ENCODE data around the gene LMBR1.

DNA sequence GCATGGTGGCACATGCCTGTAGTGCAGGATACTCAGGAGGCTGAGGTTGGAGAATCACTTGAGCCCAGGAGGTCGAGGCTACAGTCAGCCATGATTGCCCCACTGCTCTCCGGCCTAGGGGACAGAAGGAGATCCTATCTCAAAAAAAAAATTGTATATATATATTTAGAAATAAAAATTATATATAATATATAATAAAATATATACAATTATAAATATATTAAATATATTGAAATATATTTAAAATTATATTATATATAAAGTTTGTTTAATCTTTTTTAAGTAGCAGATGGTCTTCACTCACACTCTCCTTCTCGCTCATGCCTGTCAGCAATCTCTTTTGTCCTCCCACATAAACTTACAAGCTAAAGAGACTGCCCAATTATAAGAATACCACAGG is 58.5 kb downstream of the LMBR1 start:
- TF ChIP-seq TAF1 (IDR thresholded peaks at IDR 0.05; ENCODE audit: borderline replicate concordance, insufficient read depth, low read length): no peak
- no peak for TF ChIP-seq POLR2AphosphoS5 (IDR thresholded peaks at IDR 0.05; ENCODE audit: low read depth, low read length)
- no peak for TF ChIP-seq SIN3A (IDR thresholded peaks at IDR 0.05; ENCODE audit: borderline replicate concordance, insufficient read depth, low read length)
- TF ChIP-seq, protein P1, sequence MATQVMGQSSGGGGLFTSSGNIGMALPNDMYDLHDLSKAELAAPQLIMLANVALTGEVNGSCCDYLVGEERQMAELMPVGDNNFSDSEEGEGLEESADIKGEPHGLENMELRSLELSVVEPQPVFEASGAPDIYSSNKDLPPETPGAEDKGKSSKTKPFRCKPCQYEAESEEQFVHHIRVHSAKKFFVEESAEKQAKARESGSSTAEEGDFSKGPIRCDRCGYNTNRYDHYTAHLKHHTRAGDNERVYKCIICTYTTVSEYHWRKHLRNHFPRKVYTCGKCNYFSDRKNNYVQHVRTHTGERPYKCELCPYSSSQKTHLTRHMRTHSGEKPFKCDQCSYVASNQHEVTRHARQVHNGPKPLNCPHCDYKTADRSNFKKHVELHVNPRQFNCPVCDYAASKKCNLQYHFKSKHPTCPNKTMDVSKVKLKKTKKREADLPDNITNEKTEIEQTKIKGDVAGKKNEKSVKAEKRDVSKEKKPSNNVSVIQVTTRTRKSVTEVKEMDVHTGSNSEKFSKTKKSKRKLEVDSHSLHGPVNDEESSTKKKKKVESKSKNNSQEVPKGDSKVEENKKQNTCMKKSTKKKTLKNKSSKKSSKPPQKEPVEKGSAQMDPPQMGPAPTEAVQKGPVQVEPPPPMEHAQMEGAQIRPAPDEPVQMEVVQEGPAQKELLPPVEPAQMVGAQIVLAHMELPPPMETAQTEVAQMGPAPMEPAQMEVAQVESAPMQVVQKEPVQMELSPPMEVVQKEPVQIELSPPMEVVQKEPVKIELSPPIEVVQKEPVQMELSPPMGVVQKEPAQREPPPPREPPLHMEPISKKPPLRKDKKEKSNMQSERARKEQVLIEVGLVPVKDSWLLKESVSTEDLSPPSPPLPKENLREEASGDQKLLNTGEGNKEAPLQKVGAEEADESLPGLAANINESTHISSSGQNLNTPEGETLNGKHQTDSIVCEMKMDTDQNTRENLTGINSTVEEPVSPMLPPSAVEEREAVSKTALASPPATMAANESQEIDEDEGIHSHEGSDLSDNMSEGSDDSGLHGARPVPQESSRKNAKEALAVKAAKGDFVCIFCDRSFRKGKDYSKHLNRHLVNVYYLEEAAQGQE (IDR thresholded peaks at IDR 0.05; ENCODE audit: insufficient read depth in 1 of 2, low read depth in 2 of 2, low read length in 2 of 2): no peak

All from PFSK-1 (cell line).